GM18498 (cell line): ENCODE results near the gene COL8A1.

Experiments
- ATAC-seq: cut with Tn5 transposase; IDR thresholded peaks from one replicate; pipeline ENCODE4 v1.9.1; 2021; ENCODE audit warnings: mild to moderate bottlenecking, moderate library complexity; ENCODE audit not compliant: unreplicated experiment

COL8A1 gene

GRCh38 chr3:99637368-99638111, 854 bp upstream of the COL8A1 start:
- no peak for ATAC-seq

DNA sequence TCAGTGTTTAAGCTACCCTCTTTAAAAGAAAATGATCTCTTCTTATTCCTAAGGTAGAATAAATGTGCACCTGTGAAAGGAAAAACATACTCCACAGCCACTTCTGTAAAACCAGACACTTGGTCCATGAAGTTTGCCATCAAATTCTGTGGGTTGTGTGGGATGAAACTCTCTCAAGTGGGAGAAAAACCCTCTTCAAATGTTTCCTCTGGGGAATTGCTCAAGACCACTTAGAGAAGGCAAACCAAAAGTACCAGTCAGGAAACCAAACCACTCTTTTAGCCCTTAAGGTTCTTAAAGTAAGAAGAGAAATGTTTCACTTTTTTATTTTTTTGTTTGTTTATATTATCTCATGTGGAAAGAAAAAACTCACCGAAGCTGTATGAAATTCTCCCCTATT, 1.2 kb downstream of the COL8A1 start:
- ATAC-seq, result no peak

GRCh38 chr3:99640214-99640851, 1.9 kb downstream of the COL8A1 start:
- no peak for ATAC-seq

DNA sequence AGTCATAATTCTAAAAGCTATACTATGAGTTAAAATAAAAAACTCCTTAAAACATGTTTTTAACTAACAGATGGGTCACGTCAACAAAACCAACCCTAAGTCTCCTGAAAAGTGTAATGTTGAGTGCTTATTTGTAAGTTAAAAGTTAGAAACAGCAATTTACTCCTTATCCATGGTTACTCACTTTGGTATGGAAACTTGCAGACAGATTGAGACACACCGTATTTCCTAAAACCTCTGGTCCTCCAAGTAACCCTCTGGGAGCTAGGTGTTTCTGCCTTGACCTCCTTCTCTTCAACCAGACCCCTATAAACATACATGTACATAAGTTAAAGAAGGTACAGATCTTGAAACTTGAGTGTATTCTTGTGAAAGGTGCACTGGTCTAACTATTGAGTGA, 3.1 kb downstream of the COL8A1 start:
- ATAC-seq, result no peak

DNA sequence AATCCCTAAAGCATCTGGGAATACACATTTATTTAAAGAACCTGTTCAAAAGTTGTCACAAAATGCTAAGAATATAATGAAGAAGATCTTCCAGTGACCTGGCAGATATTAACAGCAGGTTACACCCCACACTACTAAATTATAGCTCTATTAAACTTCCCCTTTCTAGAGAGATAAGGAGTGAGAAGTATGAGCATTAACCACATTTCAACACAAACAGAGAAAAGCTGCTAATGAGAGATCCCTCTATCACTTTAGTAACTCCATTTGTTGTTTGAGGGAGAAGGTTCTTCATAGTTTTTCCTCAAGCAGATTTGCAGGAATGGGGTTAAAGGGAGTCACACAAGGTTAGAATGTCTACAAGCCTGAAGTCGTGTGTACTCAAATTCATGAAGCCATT, 3.6 kb downstream of the COL8A1 start:
- no peak for ATAC-seq

- no peak for ATAC-seq
Measured at GRCh38 chr3:99644017-99644416, 5.6 kb downstream of the COL8A1 start.

- no peak for ATAC-seq
Measured at GRCh38 chr3:99644746-99645145, 6.4 kb downstream of the COL8A1 start.

DNA sequence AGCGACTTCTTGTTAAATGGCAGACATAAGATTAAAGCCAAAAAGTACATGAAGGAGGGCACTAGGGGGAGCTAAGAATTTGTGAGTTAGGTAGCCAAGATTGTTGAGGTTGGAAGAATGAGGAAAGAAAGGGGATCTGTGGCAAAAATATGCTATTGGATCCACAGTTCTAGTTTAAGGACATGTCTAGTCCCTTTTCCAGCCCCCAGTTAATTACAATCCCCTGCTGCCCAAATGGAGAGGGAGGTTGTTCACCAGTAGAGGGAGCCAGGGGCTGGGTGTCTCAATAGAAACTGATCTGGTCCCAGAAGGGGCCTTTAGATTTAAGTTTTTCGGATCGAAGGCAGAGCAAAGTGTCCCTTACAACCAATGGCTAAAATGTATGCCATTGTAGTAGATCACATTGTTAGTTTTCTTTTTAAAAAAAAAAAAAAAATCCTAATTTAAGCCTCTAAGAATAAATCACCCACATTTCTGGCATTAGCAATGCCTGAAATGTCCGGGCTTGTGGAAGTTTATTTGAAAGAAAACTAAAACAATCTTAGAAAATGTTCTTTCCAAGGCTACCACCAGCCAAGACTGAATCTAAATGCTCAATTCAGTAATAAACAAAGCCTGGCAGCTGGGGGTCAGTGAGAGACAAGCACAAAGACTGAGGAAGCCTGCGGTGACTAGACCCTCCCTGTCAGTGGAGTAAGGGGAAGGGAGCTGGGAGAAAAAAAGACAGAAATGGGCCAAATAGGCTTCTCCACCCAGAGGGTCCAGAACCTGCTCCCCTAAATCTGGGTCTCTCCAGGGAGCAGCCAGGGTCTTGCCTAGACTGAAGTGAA, 7.1 kb downstream of the COL8A1 start:
- no peak for ATAC-seq

GRCh38 chr3:99646107-99646435, 7.7 kb downstream of the COL8A1 start:
- ATAC-seq, result no peak

- no peak for ATAC-seq
Measured at GRCh38 chr3:99647081-99647480, 8.7 kb downstream of the COL8A1 start.

DNA sequence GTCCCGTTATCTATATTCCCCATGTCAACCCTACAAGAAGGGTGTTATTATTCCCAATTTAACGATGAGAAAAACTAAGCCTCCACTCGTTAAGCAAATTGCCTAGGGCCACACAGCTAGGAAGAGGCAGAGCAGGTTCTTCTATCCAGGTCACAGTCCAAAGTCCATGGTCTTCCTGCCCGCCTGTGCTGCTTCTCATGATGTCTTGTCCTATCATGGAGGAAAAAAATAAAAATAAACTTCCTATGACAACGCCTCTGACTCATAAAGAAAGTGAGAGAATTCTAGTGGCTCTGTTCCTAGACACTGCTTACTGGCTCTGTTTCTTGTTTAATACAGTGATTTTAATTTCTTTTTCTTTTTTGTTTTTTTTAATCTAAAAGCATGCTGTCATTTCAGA, 9.7 kb downstream of the COL8A1 start:
- peak; percentile 51 for ATAC-seq

DNA sequence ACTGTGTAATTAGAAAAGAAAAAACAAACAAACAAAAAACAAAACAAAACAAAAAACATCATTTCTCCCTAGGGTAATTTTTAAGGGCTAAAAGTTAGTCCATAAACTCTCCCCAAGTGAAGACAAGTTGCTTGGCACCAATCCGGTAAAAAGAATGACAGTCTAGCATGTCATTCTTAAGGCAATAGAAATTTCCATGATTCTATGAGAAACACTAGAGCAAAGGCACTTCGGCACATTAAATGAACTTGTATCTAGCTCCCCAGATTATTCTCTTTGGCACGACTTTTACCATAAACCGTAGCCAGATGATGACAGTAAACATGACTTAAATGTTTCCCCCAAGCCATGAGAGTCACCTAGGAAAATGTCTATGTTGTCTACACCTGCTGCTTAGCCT, 10.1 kb downstream of the COL8A1 start:
- no peak for ATAC-seq

- no peak for ATAC-seq
Measured at GRCh38 chr3:99651531-99651930, 13.1 kb downstream of the COL8A1 start.

DNA sequence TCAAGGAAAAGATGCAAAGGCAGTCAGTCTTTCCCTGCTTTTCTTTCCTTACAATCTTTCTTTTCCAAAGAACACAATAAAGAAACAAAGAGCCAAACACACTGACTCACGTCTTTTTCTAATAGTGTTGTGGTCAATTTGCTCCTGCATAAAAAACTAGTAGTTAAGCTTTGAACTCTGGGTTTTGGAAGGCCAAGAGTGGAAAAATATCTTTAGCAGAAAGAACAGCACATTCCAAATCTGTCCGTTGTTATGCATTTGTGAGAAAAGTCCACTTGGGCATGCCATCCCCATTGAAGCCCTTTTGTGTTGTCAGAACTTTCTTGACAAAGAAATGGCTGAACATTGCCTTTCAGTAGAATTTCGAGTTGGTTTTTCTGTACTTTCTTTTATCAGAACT, 18.2 kb downstream of the COL8A1 start:
- ATAC-seq, result no peak

- no peak for ATAC-seq
Measured at GRCh38 chr3:99658274-99658673, 19.9 kb downstream of the COL8A1 start.

DNA sequence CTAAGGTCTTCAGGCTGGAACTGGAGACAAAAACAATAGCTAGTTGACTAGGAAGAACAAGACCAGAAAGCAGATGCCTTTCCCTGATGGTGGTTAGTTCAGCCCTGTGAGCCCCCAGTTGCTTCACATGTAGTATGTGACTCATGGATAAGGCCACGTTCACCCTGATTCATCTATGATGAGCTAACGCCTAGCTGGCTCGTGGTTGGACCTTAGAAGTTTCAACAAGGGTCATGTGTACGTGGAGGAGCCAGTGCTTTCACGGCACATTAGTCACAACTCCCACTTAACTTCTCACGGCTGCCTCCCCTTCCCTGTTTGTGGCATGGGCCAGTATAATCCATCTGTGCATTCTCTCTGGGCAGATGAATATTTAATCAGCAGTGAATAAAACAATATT, 20.6 kb downstream of the COL8A1 start:
- ATAC-seq, result no peak

DNA sequence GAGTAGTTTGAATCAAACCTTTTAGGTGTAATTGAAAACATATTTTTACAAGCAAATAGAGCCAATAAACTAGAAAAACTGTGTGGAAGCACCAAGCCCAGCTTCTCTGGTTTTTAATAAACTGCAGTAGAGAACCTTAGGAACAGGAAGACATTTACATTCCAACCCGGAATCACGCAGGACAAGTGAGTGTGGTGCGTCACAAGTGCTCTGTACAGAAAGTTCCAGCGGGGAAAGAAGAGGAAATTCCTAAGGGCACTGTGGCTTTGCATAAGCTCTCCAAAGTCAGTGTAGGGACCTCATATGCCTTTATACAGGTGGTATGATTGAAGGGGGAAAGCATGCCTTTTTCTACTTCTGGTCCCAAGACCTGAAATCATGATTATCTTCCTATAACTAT, 21.6 kb downstream of the COL8A1 start:
- ATAC-seq, result no peak

GRCh38 chr3:99662838-99663570, 24.6 kb downstream of the COL8A1 start:
- ATAC-seq, result no peak

- ATAC-seq, result no peak
Measured at GRCh38 chr3:99663977-99664376, 25.6 kb downstream of the COL8A1 start.

- no peak for ATAC-seq
Measured at GRCh38 chr3:99665017-99665416, 26.6 kb downstream of the COL8A1 start.

DNA sequence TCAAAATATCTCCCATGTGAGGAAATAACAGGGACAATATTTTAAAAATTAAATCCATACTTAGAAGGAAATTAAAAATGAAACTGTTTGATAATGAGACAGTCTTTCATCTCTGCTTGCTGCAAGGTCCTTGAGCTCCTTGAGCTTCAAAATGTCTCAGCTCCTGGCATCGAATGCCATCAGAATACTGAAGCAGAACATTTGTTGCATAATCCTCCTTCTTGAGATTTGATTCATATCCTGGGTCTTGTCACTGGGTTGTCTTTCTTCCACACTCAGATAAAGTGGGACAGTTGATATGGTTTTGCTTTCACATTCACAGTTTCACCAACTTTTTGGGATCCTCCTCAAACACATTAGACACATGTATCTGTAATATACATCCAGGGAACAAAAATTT, 27.8 kb downstream of the COL8A1 start:
- no peak for ATAC-seq
